Pons (tissue), 1 donor: Measurements from ENCODE around the gene OXT.

ENCODE experiments used
- DNase-seq: peaks from one replicate; pipeline ENCODE4 v3.0.0-alpha.2; 2016; ENCODE audit warnings: low spot score

Gene OXT

DNA sequence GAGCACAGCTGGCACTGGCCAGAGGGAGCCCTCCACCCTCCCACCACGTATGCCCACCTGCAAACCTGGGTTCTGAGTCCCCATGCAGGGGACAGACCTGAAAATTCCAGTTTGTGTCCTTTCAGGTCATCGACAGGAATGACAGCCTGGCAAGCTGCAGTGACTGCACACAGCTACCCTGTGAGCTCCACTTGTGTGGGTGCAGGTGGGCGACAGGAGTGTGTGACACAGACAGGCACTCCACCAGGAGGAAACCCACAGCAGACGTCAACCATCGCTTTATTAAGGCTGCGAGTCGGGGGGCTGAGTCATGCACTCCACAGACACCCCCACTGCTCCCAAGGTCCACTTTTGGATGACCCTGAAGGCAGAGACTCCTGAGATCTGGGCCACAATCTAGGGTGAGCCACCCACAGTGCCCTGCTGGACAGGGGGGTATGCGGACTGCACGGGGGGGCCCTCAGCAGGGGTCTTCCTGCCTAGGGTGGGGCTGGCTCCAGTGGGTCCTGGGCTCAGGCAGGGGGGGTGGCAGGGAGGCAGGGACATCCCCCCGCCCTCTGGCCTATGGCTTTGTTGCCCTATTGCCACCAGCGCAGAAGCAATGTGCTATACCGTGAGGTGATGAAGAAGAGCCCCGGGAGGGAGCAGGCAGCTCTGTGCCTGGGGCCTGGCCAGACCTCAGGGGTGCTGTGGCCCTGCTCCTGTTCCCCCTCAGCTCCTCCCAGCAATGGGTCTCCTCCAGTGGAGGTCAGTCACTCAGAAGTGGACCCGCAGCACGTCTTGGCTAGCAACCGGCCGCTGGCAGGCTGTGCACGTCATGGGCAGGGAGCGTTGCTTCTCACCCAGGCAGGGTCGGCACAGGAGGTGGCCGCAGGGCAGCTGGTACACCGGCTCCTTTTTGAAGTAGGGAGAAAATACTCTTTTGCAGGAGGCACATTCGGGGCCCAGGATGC is 38.2 kb downstream of the OXT start:
- DNase-seq: no peak

DNA sequence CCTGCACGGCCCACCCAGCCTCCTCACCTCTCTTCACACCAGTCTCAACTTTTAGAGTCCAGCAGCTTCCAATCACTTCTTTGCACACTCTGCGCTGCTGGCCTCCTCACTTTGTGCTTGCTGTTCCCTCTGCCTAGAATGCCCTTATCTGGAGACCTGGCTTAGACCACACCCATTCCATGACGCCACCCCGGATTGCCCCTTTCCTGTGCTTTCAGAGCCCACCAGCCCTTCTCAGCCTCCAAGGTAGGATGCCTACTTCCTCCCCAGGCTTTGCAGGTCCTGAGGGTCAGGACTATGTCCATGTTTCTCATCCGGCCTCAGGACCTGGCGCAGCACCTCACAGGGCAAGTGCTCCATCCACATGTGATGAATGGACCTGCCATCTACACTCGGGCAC is 40.1 kb downstream of the OXT start:
- no peak for DNase-seq

DNA sequence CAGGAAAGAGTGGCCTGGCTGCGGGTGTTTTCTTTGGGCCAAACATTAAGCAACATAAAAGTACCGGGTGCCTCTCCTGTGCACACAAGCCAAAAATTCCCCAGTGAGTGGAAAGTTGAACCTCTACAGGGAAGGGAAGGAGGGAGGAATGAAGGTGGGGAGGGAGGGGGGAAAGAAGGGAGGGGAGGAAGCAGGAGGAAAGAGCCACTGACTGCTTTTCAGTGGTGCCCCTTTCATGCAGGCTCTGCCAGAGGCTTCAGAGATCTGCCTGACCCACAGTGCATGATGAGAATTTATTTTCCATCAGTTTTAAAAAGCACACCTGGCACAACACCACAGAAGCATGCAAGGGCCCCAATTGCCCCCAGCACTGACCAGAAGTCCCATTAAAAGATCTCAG is 40.6 kb downstream of the OXT start:
- no peak for DNase-seq

DNA sequence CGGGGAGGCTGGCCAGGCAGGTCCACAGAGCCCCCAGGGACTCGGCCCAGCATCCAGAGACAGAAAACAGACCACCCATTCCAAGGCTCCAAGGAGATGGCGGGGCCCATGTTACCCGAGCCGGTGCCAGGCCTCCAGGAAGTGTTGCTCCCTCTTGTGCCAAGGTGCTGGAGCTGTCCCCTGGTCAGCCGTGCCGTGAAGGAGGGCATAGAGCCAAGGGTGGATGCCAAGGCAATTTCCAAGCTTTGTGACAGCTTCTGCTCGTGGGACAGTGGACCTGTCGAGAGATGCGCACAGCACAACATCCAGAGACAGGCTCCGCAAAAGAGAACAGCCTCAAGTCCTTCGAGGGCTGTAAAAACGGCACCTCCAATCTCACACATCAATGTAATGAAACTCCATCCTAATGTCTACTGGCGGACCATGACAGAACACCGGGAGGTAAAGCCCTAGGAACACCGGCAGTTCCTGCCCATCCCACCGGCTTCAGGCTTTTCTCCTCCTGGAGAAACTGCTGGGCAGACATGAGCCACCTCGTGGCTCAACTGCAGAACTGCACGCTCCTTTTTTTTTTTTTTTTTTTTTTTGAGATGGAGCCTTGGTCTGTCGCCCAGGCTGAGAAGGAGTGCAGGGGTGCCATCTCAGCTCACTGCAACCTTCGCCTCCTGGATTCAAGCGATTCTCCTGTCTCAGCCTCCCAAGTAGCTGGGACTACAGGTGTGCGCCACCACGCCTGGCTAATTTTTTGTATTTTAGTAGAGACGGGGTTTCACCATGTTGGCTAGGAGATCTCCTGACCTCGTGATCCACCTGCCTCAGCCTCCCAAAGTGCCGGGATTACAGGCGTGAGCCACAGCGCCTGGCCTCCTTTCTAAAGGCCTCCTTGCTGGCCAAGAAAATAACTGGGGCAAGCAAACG is 44.0 kb downstream of the OXT start:
- DNase-seq: peak; percentile 24

DNA sequence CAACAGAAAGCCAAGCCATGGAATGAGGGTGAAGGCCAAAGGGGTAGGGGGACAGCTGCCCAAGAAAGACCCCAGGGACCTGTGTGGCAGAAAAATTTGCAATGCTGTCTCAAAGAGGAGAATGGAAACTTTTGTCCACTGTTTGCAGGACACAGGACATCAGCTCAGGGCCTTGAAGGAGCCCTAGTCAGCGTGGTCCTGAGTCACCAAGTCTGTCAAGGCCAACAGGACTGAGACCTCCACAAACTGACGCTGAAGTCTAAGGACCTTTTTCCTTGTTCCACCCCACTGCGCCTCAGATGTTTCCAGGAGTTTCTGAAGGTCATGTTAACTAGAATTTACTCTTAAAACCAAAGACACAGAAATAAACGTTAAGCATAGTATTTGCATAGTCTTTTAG is 44.9 kb downstream of the OXT start:
- no peak for DNase-seq

DNA sequence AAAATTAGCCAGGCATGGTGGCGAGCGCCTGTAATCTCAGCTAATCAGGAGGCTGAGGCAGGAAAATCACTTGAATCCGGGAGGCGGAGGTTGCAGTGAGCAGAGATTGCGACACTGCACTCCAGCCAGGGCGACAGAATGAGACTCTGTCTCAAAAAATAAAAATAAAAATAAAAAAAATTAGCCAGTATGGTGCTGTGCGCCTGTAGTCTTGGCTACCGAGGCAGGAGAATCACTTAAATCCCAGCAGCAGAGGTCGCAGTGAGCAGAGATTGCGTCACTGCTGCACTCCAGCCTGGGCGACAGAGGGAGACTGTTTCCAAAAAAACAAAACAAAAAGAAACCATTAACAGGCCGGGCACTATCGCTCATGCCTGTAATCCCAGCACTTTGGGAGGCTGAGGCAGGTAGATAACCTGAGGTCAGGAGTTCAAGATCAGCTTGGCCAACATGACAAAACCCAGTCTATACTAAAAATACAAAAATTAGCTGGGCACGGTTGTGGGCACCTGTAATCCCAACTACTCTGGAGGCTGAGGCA is 46.5 kb downstream of the OXT start:
- DNase-seq: peak; percentile 73

DNA sequence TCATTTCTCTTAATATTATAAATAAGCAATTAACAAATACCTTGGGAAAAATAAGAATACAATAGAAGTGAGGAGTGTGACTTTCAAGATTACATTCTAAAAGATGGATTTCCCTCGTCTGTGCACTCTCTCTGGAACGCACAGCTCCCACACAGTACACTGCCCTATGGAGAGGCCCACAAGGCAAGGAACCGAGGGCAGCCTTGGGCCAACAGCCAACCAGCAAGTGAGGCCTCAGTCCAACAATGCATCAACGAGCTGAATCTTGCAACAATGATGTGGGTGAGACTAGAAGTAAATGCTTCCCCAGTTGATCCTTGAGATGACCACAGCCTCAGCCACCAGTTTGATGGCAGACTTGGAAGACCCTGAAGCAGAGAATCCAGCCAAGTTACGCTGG is 47.6 kb downstream of the OXT start:
- DNase-seq: no peak

DNA sequence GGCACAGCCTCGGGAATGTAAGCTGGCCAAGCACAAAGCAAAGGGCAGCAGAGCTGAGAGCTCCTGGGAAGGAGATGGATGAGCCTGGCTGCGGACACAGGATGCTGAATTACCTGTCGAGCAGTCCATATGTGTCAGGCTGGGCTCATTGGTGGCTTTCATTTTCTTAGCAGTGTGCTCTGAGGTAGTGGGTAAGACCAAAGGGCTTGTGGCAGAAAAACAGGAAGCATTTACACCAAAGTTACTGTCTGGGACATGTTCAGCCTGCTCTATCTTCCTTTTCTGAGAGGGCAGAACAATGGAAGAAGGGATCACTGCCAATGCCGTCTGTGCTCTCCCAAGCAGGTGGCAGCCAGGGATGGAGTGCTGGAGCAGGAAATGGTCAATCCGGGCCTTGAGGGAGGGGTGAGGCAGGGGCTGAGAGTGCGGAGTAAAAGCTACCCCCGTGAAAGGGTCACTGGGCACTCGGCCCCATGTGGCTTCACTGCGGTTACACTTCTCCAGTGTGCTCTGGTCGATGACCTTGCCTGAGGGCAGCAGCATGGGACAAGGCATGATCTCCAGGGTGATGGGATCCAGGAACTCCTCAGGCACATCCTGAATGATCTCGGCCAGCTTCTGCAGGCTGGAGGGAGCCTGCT is 50.0 kb downstream of the OXT start:
- DNase-seq: no peak
